CD4-positive, alpha-beta T cell treated with Interleukin-4 for 1 hour (primary cell): Measurements from ENCODE around the gene COX19.
"Not testable (repeated sequence)": the region's sequence is repeated elsewhere in the genome, so short reads cannot be mapped to it uniquely, and the experiment has no call there.

ENCODE experiments used
- DNase-seq, 2 donors: peaks; one replicate each; pipeline ENCODE4 v3.0.0-alpha.2; 2020 to 2022

Gene COX19

DNA sequence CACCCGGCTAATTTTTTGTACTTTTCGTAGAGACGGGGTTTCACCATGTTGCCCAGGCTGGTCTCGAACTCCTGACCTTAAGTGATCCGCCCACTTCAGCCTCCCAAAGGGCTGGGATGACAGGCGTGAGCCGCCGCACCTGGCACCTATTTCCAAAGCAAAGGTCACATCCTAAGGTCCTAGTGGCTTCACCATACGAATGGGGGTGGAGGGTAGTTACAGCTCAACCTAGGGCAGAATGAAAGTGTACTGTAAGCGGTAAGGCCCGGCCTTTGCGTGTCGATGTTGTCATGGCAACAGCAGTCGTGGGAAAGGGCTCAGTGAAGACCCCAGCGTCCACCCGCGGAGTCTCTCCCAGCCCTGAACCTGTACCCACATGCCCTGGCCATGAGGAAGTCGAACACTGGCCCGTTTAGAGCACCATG is 1.6 kb upstream of the COX19 start:
- no peak for DNase-seq

DNA sequence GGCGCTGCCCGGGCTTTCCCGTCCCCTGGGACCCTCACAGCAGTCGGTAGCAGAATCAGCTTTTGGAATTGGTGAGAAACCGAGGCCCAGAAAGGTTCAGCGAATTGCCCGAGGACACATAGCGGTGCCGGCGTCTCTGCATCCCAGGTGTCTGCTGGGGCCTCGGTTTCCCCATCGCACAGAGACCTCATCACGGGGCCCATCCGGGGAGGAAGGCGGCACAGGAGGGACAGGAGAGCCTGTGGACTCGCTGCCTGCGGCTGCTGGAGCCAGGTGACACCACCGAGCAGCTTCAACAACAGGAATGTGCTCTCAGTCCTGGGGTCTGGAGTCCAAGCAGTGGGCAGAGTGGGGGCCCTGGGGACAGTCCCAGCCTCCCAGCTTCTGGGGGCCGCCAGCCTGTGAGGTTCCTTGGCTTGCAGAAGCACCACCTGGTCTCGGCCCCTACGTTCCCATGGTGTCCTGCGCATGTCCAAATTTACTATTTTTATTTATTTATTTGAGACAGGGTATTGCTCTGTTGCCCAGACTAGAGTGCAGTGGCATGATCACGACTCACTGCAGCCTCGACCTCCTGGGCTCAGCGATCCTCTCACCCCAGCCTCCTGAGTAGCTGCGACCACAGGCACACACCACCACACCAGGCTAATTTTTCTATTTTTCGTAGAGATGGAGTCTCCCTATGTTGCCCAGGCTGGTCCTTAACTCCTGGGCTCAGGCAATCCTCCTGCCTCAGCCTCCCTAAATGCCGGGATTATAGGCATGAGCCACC is 539 bp upstream of the COX19 start:
- no peak for DNase-seq

DNA sequence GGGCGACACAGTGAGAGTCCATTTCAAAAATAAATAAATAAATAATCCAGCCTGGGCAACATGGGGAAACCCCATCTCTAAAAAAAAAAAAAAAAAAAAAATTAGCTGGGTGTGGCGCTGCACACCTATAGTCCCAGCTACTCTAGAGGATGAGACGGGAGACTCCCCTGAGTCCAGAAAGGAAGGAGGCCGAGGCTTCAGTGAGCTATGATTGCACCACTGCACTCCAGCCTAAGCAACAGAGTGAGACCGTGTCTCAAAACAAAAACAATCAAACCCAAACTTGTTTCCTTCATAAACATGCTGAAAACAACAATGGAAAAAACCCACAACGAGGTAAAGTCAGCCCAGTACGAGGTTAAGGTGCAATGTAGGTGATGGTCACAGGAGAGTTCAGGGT is 1.2 kb downstream of the COX19 start:
- DNase-seq: no peak

DNA sequence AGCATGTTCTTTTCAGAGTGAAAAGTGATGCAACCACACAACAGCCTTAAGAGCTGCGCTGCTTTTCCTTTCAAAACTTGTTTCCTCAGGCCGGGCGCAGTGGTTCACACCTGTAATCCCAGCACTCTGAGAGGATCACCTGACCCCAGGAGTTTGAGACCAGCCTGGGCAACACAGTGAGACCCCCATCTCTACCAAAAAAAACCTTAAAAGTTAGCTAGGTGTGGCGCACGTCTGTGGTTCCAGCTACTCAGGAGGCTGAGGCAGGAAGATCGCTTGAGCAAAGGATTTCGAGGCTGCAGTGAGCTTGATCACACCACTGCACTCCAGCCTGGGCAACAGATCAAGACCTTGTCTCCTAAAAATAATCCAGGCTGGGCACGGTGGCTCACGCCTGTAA is 2.0 kb downstream of the COX19 start:
- no peak for DNase-seq

DNA sequence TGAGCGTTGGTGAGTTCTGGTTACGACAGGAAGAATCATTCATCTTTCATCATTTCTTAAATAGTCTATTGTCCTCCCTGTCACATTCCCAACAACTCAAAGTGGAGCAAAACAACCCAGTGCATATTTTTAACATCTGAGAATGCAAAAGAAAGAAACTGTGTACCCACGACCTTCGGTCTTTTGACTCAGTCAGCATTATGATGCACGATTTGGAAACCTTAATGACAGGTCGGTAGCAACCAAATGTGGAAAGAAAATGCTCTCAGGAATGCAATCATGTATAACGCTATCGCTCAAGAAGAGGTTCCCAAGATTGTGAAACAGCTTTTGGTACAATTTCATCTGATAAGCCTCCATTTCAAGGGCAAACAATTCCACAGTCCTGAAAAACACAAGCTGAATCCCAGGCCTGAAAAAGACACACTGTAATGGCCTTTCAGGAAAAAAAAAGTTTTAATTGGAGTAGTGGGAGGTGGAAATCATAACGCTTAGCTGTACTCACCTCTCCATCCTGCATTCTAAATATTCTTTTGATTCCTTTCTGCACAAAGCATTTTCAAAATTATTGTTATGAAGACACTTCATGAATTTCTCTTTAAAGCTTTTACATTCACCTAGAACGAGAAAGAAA is 2.6 kb downstream of the COX19 start:
- DNase-seq: no peak

DNA sequence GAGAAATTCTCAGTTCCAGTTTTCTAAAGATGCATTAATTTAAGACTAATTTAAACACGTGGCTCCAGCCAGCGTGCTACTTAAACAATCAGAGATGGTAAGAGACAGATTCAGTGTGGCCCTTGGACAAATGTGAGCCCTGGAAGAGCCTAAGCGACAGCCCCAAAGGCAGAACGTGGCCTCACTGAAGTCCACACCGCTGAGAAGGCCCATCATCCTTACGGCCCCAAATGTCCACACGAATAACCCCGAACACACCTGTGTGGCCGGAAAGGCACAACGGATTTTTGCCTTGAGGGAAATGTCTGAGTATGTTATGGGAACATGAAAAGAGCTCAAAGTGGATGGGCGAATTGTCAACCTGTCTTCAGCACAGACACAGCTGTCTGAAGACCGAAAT is 3.2 kb downstream of the COX19 start:
- DNase-seq: no peak

DNA sequence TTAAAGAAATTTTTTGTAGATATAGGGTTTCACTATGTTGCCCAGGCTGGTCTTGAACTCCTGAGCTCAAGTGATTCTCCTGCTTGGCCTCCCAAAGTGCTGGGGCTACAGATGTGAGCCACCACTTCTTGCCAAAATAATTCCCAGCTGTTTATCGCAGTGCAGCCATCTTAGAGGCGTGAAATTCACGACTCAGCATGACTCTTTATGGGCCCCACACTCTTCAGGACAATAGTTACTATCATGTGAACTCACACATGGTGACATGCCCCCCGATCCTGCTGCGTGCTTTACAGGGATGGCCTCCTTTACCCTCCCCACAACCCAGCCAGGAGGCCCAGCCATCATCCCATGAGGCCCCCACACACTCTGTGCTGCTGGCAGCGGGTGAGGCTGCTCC is 4.6 kb downstream of the COX19 start:
- no peak for DNase-seq

DNA sequence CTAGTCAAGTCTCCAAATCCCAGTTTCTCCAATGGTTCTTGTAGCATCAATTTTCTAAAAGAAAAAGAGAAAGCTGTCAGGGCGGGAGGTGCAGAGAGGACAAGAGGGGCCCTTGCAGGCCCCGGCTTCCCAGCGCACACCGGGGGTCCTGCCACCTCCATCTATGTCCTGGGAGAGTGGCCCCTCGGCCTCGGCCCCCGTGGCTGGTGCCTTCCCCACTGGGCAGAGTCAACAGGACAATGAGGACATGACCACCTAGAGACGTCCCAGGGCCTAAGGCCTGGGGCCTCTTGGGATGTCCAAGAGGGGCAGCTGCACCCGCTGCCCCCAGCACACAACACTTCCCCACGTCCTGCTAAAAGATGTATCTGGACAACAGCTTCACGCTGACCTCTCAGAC is 5.9 kb downstream of the COX19 start:
- no peak for DNase-seq

DNA sequence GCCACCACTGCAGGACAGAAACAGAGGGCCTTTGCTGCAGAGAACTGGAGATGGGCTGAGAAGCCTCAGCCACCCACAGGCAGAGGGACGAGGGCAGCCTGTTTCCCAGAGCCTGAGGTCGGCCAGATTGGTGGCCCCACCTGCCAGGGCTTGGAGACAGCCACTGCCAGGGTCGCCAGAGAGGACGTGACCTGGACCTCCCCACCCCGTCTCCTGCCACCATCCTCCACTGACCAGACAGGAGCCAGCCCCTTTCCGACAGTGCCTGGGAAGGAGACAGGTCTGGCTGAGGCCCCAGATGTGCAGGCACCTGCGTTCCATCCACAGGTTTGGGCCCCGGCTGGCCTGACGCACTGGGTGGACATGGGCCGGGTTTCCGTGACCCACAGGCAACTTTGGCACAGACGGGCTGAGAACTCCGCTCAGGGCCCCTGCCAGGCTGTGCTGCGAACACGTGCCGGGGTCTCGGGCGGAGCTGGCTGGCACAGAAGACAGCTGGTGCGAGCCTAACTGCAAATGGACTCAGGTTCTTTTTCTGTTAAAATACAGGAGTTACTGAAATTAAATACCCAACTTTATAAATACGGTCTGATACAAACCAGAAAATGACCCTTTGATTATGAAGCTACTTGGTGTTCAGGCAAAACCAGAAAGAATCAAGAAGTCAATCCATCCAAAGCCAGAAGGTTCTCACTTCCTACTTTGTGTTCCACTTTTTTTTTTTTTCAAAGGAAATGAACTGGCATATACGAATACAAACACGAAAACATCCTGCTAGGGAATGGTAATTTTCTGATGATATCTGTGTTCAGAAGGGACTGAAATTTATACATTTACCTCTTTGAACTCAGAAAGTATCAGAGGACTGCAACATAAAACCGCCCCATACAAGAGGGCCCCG is 6.9 kb downstream of the COX19 start:
- DNase-seq: no peak

DNA sequence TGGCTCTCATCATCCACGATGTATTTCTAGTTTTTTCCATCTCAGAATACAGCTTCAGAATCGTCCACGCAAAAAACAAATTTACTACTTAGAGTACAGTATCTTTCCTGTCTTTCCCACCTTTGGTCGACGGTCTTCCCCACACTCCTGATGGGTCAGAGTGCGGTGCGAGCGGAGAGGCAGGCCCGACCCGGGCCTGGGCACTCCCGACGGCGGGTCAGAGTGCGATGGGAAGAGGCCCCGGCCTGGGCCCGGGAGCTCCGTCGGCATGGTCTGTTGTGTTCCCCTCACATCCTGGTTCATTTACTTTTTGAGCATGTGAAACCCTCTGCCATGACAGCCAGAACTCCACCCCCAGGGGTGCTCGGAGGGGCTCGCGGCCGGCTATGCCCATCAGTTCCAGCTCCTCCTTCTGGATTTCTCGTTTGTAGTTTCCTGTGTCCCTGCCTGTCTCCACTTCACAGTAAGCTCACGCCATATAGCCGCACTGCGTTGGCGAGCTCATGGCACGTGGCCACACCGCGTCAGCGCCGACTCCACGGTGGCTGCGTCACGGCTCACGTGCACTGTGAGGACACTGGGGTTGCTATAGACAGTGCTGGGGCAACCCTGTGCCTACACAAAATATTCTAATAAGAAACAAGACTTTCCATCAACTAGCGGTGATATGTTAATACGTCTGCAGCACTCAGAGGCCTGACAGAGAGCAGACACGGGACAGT is 7.8 kb downstream of the COX19 start:
- no peak for DNase-seq

DNA sequence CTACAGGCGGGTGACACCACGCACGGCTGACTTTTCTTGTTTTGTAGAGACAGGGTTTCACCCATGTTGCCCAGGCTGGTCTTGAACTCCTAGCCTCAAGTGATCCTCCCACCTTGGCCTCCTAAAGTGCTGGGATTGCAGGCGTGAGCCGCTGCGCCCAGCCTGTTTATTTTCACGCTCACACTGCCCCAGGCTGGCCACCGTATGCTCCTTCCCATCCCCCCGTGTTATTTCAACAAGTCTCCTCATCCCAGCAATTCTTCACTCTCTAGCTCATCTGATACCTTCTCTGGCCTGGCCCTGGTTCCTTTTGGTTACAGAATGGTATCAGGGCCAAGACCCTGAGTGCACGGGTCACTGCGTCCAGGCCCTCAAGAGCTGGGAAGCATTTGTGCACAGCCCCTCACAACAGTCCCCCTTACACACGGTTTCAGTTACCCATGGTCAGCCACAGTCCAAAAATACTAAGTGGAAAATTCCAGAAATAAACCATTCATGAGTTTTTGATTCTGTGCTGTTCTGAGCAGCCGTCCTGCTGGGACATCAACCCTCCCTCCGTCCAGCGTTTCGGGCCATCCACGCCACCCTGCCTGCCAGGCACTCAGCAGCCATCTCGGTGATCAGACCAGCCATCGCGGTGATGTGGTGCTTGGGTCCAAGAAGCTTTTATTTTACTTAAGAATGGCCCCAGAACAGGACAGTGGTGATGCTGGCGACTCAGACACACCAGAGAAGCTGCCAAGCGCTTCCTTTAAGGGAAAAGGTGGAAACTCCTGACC is 8.9 kb downstream of the COX19 start:
- no peak for DNase-seq

DNA sequence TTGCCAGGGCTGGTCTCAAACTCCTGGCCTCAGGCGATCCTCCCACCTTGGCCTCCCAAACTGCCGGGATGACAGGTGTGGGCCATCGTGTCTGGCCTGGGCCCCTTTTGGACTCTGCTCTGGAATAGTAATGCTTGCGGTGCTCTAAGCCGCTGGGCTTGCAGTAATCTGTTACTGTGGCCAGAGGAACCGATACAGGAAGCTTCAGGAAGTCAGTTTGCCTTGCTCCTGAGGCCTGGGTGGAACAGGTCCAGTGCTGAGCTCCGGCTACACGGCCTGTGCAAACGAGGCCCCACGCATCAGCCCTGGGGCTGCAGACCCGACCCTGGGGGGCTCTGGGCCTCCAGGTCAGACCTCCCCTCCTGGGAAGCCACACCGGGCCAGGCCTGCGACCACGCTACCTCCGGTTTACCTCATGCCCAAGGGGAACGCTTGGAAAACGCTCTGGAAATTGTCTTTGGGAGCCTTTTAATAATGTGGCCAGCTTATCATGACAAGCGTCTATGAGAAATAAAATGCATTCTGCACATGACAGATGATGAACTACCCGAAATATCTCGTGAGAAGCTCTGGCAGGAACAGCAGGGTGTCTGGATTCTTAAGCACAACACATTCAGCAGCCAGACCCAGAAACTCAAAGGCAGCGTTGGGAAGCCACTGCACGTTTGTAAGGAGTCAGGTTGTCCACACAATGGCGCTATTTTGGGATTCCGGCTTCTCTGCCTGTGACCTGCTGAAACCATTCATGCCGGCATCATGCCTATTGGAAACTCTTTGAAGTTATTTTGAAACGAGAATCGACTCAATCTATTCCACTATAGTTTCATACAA is 10.7 kb downstream of the COX19 start:
- no peak for DNase-seq

DNA sequence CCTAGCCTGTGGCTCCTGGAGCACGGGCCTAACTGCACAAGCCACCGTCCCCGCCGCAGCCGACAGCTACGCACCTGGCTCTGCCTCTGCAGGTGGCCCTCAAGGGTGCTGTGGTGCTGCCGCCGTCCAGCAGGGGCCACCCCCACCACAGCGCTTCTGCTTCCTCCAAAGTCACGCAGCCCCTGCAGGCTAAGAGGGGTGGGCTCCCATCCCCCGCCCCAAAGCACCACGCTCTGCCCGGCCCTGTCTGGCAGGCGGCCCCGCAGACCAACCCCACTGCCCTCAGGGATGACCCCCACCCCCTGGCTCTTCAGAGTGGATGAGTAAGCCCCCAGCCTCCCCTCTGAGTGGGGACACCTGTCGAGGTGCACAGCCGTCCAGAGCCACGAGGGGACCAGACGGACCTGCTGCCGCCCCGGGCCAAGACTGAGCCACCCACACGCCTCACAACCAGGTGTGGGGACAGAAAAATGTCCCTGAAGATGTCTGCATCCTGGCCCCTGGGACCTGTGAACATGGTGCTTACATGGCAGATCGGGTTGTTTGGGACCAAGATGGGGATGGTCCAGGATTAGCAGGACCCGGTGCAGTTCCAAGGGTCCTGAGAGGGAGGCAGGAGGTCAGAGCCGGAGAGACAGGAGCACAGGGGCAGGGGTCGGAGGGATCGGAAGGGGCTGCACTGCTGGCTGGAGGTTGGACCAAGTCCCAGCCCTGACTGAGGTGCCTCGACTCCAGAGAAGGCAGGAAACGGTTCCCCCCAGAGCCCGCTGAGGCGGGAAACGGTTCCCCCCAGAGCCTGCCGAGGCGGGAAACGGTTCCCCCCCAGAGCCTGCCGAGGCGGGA is 11.9 kb downstream of the COX19 start:
- DNase-seq: no peak

DNA sequence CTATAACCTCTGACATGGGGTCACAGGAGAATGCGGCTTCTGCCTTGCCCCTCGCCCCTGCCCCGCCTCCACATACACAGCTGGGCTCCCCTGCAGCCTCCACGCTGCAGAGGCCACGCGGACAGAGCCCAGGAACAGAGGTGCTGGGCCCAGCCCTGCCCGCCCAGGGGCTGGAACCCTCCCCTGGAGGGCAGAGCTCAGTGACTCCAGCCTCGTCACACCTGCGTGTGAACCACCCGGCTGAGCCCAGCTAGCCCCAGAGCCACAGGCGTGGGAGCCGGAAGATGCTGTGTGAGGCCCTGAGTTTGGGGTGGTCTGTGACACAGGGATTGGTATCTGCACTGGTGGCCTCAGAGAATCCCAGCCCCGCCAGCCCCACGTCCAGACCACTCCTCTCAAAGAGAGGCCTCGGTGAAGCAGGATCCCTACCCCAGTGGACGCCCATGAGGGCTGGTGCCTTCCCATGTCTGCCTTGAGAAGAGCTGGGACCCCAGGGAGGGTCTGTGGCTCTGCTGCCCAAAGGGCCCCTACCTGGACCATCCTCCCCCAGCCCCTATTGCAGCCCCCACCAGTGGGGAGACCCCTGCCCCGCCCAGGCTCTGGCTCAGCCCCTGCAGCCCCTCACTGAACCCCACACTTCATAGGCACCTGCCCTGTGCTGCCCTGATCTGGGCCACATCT is 12.8 kb downstream of the COX19 start:
- no peak for DNase-seq

DNA sequence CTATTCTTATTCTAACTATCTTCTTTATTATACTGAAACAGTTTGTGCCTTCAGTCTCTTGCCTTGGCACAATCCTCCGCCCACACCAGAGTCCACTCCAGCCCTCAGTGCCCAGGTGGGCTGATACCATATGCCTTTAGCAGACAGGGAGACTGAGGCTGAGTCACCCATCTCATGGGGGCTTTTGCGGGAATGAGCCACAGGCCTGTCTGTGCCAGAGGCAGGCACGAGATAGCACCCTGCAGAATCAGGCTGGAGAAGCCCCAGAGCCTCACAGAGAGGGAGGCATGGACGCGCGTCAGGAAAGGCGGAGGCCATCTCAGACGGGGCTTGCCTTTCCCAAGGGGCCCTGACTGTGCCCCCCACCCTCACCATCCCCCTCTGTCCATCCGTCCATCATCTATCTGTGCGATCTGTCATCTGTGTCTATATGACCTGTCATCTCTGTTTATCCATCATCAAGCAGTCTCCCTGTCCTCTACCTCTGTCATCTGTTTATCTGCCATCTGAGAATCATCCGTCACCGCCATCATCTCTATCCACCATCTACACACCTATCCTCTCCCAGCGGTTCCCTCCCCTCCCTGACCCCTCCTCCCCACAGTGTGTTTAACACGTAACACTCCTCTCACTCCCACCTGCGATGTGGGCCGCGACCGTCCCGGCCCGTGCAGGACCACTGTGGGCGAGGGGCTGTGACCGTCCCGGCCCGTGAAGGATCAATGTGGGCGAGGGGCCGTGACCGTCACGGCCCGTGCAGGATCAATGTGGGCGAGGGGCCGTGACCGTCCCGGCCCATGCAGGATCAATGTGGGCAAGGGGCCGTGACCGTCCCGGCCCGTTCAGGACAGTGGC is 13.6 kb downstream of the COX19 start:
- DNase-seq: no peak

DNA sequence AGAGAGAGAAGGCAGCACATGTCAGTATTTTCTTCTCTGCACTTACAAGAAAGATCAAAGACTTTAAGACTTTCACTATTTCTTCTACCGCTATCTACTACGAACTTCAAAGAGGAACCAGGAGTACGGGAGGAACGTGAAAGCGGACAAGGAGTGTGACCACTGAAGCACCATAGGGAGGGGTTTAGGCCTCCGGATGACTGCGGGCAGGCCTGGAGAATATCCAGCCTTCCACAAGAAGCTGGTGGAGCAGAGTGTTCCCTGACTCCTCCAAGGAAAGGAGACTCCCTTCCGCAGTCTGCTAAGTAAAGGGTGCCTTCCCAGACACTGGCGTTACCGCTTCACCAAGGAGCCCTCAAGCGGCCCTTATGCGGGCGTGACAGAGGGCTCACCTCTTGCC is 14.4 kb downstream of the COX19 start:
- DNase-seq: not testable (repeated sequence)

DNA sequence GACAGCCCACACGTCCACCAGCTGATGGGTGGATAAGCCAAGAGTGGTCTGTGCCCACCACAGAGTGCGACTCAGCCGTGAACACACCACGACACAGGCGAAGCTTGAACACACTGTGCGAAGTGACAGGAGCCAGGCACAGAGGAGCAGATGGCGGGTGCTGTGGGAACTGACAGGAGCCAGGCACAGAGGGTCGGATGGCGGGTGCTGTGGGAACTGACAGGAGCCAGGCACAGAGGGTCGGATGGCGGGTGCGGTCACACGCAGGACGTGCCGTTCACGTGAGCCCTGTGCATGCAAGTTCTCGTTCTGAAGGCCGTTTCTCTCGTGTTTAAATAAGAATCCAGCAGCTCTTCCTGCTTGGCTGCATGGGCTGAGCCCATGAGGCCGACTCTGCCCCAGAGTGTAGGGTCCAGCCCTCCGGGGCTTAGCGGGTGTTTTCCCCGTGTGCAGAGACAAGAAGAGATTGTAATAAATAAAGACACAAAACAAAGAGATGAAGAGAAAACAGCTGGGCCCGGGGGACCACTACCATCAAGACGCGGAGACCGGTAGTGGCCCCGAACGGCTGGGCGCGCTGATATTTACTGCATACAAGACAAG is 15.0 kb downstream of the COX19 start:
- DNase-seq: no peak

DNA sequence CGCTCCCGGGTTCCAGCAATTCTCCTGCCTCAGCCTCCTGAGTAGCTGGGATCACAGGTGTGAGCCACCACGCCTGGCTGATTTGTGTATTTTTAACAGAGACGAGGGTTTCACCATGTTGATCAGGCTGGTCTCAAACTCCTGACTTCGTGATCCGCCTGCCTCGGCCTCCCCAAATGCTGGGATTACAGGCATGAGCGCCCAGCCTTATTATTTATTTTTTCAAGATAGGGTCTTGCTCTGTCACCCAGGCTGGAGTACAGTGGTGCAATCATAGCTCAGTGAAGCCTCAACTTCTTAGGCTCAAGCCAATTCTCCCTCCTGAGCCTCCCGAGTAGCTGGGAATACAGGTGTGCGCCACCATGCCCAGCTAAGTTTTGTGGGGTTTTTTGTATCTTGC is 15.6 kb downstream of the COX19 start:
- DNase-seq: not testable (repeated sequence)
